Measurements from ENCODE around the gene NAGLU. TPM values are rescaled to one million over a fixed set of nuclear protein-coding genes. Genes with fewer than 3 reads are reported as not detected.

The NAGLU gene
- total and polyA plus RNA-seq, 2 of the 13 experiments (the other 11 are each of a cell fraction or from before 2014, with no cell fraction given), result 28.2 to 40.1 TPM

DNA sequence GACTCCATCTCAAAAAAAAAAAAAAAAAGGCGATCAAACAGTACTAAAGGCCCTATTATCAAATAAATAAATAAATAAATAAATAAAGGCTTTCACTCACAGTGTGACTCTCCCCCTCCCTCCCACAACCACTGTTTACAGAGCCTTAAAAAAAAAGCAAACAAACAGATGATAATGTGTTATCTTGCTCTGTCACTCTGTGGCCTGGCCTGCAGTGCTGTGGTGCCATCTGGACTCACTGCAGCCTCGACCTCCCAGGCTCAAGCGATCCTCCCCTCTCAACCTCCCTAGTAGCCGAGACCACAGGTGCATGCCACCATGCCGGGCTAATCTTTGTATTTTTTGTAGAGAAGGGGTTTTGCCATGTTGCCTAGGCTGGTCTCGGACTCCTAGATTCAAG, 8.1 kb upstream of the NAGLU start (continued):
- TF ChIP-seq, protein P1, sequence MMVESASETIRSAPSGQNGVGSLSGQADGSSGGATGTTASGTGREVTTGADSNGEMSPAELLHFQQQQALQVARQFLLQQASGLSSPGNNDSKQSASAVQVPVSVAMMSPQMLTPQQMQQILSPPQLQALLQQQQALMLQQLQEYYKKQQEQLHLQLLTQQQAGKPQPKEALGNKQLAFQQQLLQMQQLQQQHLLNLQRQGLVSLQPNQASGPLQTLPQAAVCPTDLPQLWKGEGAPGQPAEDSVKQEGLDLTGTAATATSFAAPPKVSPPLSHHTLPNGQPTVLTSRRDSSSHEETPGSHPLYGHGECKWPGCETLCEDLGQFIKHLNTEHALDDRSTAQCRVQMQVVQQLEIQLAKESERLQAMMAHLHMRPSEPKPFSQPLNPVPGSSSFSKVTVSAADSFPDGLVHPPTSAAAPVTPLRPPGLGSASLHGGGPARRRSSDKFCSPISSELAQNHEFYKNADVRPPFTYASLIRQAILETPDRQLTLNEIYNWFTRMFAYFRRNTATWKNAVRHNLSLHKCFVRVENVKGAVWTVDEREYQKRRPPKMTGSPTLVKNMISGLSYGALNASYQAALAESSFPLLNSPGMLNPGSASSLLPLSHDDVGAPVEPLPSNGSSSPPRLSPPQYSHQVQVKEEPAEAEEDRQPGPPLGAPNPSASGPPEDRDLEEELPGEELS (CRISPR knock-in tag; IDR thresholded peaks at IDR 0.05), result peak; percentile 85
- TF ChIP-seq, protein P2, sequence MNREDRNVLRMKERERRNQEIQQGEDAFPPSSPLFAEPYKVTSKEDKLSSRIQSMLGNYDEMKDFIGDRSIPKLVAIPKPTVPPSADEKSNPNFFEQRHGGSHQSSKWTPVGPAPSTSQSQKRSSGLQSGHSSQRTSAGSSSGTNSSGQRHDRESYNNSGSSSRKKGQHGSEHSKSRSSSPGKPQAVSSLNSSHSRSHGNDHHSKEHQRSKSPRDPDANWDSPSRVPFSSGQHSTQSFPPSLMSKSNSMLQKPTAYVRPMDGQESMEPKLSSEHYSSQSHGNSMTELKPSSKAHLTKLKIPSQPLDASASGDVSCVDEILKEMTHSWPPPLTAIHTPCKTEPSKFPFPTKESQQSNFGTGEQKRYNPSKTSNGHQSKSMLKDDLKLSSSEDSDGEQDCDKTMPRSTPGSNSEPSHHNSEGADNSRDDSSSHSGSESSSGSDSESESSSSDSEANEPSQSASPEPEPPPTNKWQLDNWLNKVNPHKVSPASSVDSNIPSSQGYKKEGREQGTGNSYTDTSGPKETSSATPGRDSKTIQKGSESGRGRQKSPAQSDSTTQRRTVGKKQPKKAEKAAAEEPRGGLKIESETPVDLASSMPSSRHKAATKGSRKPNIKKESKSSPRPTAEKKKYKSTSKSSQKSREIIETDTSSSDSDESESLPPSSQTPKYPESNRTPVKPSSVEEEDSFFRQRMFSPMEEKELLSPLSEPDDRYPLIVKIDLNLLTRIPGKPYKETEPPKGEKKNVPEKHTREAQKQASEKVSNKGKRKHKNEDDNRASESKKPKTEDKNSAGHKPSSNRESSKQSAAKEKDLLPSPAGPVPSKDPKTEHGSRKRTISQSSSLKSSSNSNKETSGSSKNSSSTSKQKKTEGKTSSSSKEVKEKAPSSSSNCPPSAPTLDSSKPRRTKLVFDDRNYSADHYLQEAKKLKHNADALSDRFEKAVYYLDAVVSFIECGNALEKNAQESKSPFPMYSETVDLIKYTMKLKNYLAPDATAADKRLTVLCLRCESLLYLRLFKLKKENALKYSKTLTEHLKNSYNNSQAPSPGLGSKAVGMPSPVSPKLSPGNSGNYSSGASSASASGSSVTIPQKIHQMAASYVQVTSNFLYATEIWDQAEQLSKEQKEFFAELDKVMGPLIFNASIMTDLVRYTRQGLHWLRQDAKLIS (CRISPR knock-in tag; IDR thresholded peaks at IDR 0.05), result no peak
- TF ChIP-seq NFATC3 (CRISPR knock-in tag; IDR thresholded peaks at IDR 0.05) (no peak), FOXA3 (CRISPR knock-in tag; IDR thresholded peaks at IDR 0.05) (peak; percentile 87), ZSCAN12 (CRISPR knock-in tag; IDR thresholded peaks at IDR 0.05) (no peak), ZNF484 (CRISPR knock-in tag; IDR thresholded peaks at IDR 0.05; ENCODE audit: borderline replicate concordance, low read depth) (no peak), HES4 (CRISPR knock-in tag; IDR thresholded peaks at IDR 0.05; ENCODE audit: borderline replicate concordance) (no peak), ZNF121 (CRISPR knock-in tag; IDR thresholded peaks at IDR 0.05) (peak; percentile 37; the same call in 1 of the 2 replicates), SOX13 (IDR thresholded peaks at IDR 0.05) (no peak), SOX13 (CRISPR knock-in tag; conservative IDR thresholded peaks at IDR 0.05 in 1 of 2, IDR thresholded peaks at IDR 0.05 in 1 of 2) (0 out of 4 replicates have a peak, but pooled peaks of 1 of the 2 experiments have one; percentile 23), NCOR1 (IDR thresholded peaks at IDR 0.05; ENCODE audit: borderline replicate concordance, low read length) (peak; percentile 17; the same call in 1 of the 2 replicates)
- TF ChIP-seq, protein P3, sequence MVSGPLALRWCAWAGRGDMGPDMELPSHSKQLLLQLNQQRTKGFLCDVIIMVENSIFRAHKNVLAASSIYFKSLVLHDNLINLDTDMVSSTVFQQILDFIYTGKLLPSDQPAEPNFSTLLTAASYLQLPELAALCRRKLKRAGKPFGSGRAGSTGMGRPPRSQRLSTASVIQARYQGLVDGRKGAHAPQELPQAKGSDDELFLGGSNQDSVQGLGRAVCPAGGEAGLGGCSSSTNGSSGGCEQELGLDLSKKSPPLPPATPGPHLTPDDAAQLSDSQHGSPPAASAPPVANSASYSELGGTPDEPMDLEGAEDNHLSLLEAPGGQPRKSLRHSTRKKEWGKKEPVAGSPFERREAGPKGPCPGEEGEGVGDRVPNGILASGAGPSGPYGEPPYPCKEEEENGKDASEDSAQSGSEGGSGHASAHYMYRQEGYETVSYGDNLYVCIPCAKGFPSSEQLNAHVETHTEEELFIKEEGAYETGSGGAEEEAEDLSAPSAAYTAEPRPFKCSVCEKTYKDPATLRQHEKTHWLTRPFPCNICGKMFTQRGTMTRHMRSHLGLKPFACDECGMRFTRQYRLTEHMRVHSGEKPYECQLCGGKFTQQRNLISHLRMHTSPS (CRISPR knock-in tag; IDR thresholded peaks at IDR 0.05; ENCODE audit: low read depth), result peak; percentile 40; the same call in 1 of the 2 replicates
- TF ChIP-seq, protein P4, sequence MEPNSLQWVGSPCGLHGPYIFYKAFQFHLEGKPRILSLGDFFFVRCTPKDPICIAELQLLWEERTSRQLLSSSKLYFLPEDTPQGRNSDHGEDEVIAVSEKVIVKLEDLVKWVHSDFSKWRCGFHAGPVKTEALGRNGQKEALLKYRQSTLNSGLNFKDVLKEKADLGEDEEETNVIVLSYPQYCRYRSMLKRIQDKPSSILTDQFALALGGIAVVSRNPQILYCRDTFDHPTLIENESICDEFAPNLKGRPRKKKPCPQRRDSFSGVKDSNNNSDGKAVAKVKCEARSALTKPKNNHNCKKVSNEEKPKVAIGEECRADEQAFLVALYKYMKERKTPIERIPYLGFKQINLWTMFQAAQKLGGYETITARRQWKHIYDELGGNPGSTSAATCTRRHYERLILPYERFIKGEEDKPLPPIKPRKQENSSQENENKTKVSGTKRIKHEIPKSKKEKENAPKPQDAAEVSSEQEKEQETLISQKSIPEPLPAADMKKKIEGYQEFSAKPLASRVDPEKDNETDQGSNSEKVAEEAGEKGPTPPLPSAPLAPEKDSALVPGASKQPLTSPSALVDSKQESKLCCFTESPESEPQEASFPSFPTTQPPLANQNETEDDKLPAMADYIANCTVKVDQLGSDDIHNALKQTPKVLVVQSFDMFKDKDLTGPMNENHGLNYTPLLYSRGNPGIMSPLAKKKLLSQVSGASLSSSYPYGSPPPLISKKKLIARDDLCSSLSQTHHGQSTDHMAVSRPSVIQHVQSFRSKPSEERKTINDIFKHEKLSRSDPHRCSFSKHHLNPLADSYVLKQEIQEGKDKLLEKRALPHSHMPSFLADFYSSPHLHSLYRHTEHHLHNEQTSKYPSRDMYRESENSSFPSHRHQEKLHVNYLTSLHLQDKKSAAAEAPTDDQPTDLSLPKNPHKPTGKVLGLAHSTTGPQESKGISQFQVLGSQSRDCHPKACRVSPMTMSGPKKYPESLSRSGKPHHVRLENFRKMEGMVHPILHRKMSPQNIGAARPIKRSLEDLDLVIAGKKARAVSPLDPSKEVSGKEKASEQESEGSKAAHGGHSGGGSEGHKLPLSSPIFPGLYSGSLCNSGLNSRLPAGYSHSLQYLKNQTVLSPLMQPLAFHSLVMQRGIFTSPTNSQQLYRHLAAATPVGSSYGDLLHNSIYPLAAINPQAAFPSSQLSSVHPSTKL (CRISPR knock-in tag; IDR thresholded peaks at IDR 0.05), result 0 out of 2 replicates have a peak, but pooled peaks have one; percentile 17
- TF ChIP-seq, protein P5, sequence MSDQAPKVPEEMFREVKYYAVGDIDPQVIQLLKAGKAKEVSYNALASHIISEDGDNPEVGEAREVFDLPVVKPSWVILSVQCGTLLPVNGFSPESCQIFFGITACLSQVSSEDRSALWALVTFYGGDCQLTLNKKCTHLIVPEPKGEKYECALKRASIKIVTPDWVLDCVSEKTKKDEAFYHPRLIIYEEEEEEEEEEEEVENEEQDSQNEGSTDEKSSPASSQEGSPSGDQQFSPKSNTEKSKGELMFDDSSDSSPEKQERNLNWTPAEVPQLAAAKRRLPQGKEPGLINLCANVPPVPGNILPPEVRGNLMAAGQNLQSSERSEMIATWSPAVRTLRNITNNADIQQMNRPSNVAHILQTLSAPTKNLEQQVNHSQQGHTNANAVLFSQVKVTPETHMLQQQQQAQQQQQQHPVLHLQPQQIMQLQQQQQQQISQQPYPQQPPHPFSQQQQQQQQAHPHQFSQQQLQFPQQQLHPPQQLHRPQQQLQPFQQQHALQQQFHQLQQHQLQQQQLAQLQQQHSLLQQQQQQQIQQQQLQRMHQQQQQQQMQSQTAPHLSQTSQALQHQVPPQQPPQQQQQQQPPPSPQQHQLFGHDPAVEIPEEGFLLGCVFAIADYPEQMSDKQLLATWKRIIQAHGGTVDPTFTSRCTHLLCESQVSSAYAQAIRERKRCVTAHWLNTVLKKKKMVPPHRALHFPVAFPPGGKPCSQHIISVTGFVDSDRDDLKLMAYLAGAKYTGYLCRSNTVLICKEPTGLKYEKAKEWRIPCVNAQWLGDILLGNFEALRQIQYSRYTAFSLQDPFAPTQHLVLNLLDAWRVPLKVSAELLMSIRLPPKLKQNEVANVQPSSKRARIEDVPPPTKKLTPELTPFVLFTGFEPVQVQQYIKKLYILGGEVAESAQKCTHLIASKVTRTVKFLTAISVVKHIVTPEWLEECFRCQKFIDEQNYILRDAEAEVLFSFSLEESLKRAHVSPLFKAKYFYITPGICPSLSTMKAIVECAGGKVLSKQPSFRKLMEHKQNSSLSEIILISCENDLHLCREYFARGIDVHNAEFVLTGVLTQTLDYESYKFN (CRISPR knock-in tag; conservative IDR thresholded peaks at IDR 0.05), result peak; percentile 50

Data from HepG2 (cell line).